DND-41 (cell line): Measurements from ENCODE around the gene ISG20L2.

Source experiments
- ATAC-seq: fragments of 200-7000 bp; cut with Tn5 transposase; 3 replicates; pipeline ENCODE4 v1.9.1; 2021; ENCODE audit warnings: low read depth; ENCODE audit not compliant: insufficient read depth
- DNase-seq: peaks from one replicate; pipeline ENCODE4 v3.0.0-alpha.2; 2020
- H2AFZ ChIP-seq: 2 replicates; pipeline ENCODE4 v1.6.0; 2012; ENCODE audit warnings: low read depth, low read length
- H3K27ac ChIP-seq: 2 replicates; pipeline ENCODE4 v1.5.1; 2012; ENCODE audit warnings: low read length, inconsistent platforms
- H3K27me3 ChIP-seq: fragments of 200-600 bp; sonication (generic); 2 replicates; pipeline ENCODE4 v1.6.0; 2012; ENCODE audit warnings: low read length, mild to moderate bottlenecking, inconsistent platforms; ENCODE audit not compliant: insufficient read depth, poor library complexity
- H3K36me3 ChIP-seq: 2 replicates; pipeline ENCODE4 v1.5.1; 2012; ENCODE audit warnings: low read length, inconsistent platforms; ENCODE audit not compliant: insufficient read depth
- H3K4me1 ChIP-seq: 2 replicates; pipeline ENCODE4 v1.5.1; 2012; ENCODE audit warnings: mild to moderate bottlenecking, low read length; ENCODE audit not compliant: insufficient read depth
- H3K4me2 ChIP-seq: 2 replicates; pipeline ENCODE4 v1.6.0; 2012; ENCODE audit warnings: mild to moderate bottlenecking, moderate library complexity, low read length, inconsistent platforms; ENCODE audit not compliant: insufficient read depth
- H3K4me3 ChIP-seq, 2 experiments: fragments of 200-600 bp in 1 of 2; shearing (Covaris generic) in 1 of 2; 2 replicates each; pipeline ENCODE4 v1.5.1; 2012 to 2016; ENCODE audit warnings: inconsistent platforms in 2 of 2, low read length in 2 of 2, mild to moderate bottlenecking in 2 of 2, low read depth in 1 of 2, moderate library complexity in 1 of 2
- H3K79me2 ChIP-seq: 2 replicates; pipeline ENCODE4 v1.6.0; 2012; ENCODE audit warnings: low read length, inconsistent platforms; ENCODE audit not compliant: insufficient read depth
- H3K9ac ChIP-seq: 2 replicates; pipeline ENCODE4 v1.6.0; 2012; ENCODE audit warnings: low read depth, mild to moderate bottlenecking, inconsistent platforms, low read length, moderate library complexity
- H3K9me3 ChIP-seq: 2 replicates; pipeline ENCODE4 v1.5.1; 2012; ENCODE audit warnings: low read length, moderate library complexity, mild to moderate bottlenecking, inconsistent platforms; ENCODE audit not compliant: insufficient read depth, severe bottlenecking
- H4K20me1 ChIP-seq: 2 replicates; pipeline ENCODE4 v1.6.0; 2012; ENCODE audit warnings: low read length; ENCODE audit not compliant: insufficient read depth
- CTCF ChIP-seq: IDR thresholded peaks from 2 replicates; pipeline ENCODE4 v1.5.1; 2012; ENCODE audit warnings: borderline replicate concordance, low read length, moderate library complexity, mild to moderate bottlenecking; ENCODE audit not compliant: poor library complexity, severe bottlenecking; ENCODE audit errors: extremely low read depth
- EZH2 ChIP-seq: IDR thresholded peaks from 3 replicates; pipeline ENCODE4 v1.6.1; 2012; ENCODE audit warnings: borderline replicate concordance, low read depth, mild to moderate bottlenecking, moderate library complexity, low read length, inconsistent platforms; ENCODE audit not compliant: severe bottlenecking

The ISG20L2 gene

GRCh38 chr1:156676820-156677615 lies 51.5 kb downstream of the ISG20L2 start, which contains the start of gene NES:
Gene NES, minus strand, starts transcription at chr1:156677407. Its CDS starts 143 bp downstream, at chr1:156677264.
- TF ChIP-seq CTCF, result no peak
- TF ChIP-seq EZH2, result no peak
- Histone ChIP-seq H3K27me3 (peaks cover 70% of the 10 kb centered on the region), H3K4me3 (no peak within 1 kb of the TSS), H4K20me1 (peaks cover 11% of the 10 kb centered on the region), H3K79me2 (no peaks in the 10 kb centered on the region), H3K36me3 (no peaks in the 10 kb centered on the region), H3K4me1 (0 out of 2 replicates have a peak, but pooled peaks cover 3% of the 10 kb centered on the region), H3K4me2 (no peak within 1 kb of the TSS), H3K9ac (no peak within 1 kb of the TSS), H2AFZ (no peak within 1 kb of the TSS), H3K9me3 (no peaks in the 10 kb centered on the region), H3K27ac (no peak within 1 kb of the TSS)
- ATAC-seq, result no peak
- no peak for DNase-seq

- no peak for ATAC-seq
- no peak overlapping the region for H3K4me3 ChIP-seq
- TF ChIP-seq EZH2, result no peak
- TF ChIP-seq CTCF, result no peak
- no peak overlapping the region for H3K9ac ChIP-seq
- H3K9me3 ChIP-seq, result no peaks in the 10 kb centered on the region
- H4K20me1 ChIP-seq, result peaks cover 11% of the 10 kb centered on the region
- no peaks in the 10 kb centered on the region for H3K79me2 ChIP-seq
- no peaks in the 10 kb centered on the region for H3K36me3 ChIP-seq
- no peak for DNase-seq
- 0 out of 2 replicates have a peak, but pooled peaks cover 3% of the 10 kb centered on the region for H3K4me1 ChIP-seq
- no peak overlapping the region for H3K27ac ChIP-seq
- peaks cover 68% of the 10 kb centered on the region for H3K27me3 ChIP-seq
- H3K4me2 ChIP-seq, result no peak overlapping the region
- no peak overlapping the region for H2AFZ ChIP-seq
These were observed 52.3 kb downstream of the ISG20L2 start for GRCh38 chr1:156676114-156676819.

GRCh38 chr1:156675210-156676113 lies 53.1 kb downstream of the ISG20L2 start:
- peaks cover 67% of the 10 kb centered on the region for H3K27me3 ChIP-seq
- no peak for TF ChIP-seq EZH2
- TF ChIP-seq CTCF, result no peak
- H3K9me3 ChIP-seq, result no peaks in the 10 kb centered on the region
- 0 out of 2 replicates have a peak, but pooled peaks cover 3% of the 10 kb centered on the region for H3K4me1 ChIP-seq
- no peak overlapping the region for H3K4me3 ChIP-seq
- H3K36me3 ChIP-seq, result no peaks in the 10 kb centered on the region
- peaks cover 8% of the 10 kb centered on the region; the same call in 1 of the 2 replicates for H4K20me1 ChIP-seq
- H2AFZ ChIP-seq, result no peak overlapping the region
- no peak overlapping the region for H3K4me2 ChIP-seq
- DNase-seq (no peak), ATAC-seq (no peak)
- no peak overlapping the region for H3K27ac ChIP-seq
- no peaks in the 10 kb centered on the region for H3K79me2 ChIP-seq
- no peak overlapping the region for H3K9ac ChIP-seq
